Colonic mucosa (tissue), 4 donors: ENCODE results near the gene TRMT112. TPM values are rescaled to one million over a fixed set of nuclear protein-coding genes. Genes with fewer than 3 reads are reported as not detected.

Experiments used
- DNase-seq: peaks from one replicate; pipeline ENCODE4 v3.0.0-alpha.2; 2020
- H3K27ac ChIP-seq: fragments of 200-600 bp; one replicate; pipeline ENCODE4 v1.8.0; 2021
- H3K27me3 ChIP-seq: fragments of 200-600 bp; one replicate; pipeline ENCODE4 v1.8.0; 2021
- H3K36me3 ChIP-seq: fragments of 200-600 bp; one replicate; pipeline ENCODE4 v1.8.0; 2021
- H3K4me1 ChIP-seq: fragments of 200-600 bp; one replicate; pipeline ENCODE4 v1.8.0; 2021; ENCODE audit warnings: mild to moderate bottlenecking
- H3K4me3 ChIP-seq: fragments of 200-600 bp; one replicate; pipeline ENCODE4 v1.8.0; 2021
- H3K9ac ChIP-seq, 2 donors: one replicate each; pipeline ENCODE4 v1.7.0; 2013; ENCODE audit warnings: control low read depth in 2 of 2, low read depth in 2 of 2, low read length in 2 of 2
- H3K9me3 ChIP-seq: fragments of 200-600 bp; one replicate; pipeline ENCODE4 v1.8.0; 2021
- intact Hi-C: fragments of 100-400 bp; cut with DNase I; formaldehyde crosslinking; loops from one replicate; pipeline ENCODE4 v1.14.1; 2022
- total RNA-seq, 2 donors: library from RNA; stranded (reverse); fragmentation: NEBNext Ultra II Directional in 1 of 2; extraction: Animal tissue kit (Norgen Biotek cat#: 25700) in 1 of 2; gene quantifications; one replicate each; pipeline ENCODE4 v1.2.1, GENCODE V29; 2021
- TF ChIP-seq, protein P1 (sequence below): fragments of 200-600 bp; IDR thresholded peaks from one replicate; pipeline ENCODE4 v1.8.0; 2022; ENCODE audit warnings: antibody characterized with exemption, mild to moderate bottlenecking
- donor health status: healthy.
- donor health status: DM: no; HTN: no; CAD: no.
- donor health status: DM: no; HTN: no; CAD: no.

Gene TRMT112
- total RNA-seq, 2 donors from 2014 or later: 75.9 to 184 TPM

- H3K36me3 ChIP-seq: no peaks in the 10 kb centered on the region
- TF ChIP-seq, protein P1, sequence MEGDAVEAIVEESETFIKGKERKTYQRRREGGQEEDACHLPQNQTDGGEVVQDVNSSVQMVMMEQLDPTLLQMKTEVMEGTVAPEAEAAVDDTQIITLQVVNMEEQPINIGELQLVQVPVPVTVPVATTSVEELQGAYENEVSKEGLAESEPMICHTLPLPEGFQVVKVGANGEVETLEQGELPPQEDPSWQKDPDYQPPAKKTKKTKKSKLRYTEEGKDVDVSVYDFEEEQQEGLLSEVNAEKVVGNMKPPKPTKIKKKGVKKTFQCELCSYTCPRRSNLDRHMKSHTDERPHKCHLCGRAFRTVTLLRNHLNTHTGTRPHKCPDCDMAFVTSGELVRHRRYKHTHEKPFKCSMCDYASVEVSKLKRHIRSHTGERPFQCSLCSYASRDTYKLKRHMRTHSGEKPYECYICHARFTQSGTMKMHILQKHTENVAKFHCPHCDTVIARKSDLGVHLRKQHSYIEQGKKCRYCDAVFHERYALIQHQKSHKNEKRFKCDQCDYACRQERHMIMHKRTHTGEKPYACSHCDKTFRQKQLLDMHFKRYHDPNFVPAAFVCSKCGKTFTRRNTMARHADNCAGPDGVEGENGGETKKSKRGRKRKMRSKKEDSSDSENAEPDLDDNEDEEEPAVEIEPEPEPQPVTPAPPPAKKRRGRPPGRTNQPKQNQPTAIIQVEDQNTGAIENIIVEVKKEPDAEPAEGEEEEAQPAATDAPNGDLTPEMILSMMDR: no peak
- peaks cover 11% of the 10 kb centered on the region for H3K4me1 ChIP-seq
- H3K9ac ChIP-seq: peak within 1 kb of the TSS; percentile 88 to 94
- intact Hi-C loops: no loop called here
- H3K27ac ChIP-seq: peak within 1 kb of the TSS; percentile 96
- DNase-seq: peak; percentile 91
- peak within 1 kb of the TSS; percentile 77 for H3K4me3 ChIP-seq
- H3K9me3 ChIP-seq: no peaks in the 10 kb centered on the region
- H3K27me3 ChIP-seq: peaks cover 2% of the 10 kb centered on the region
These were observed 32.1 kb downstream of the TRMT112 start, which contains the start of gene GPR137 for GRCh38 chr11:64284962-64285884. TSS of gene GPR137 (plus strand) at chr11:64285848. CDS start at chr11:64286525, 677 bp downstream.

DNA sequence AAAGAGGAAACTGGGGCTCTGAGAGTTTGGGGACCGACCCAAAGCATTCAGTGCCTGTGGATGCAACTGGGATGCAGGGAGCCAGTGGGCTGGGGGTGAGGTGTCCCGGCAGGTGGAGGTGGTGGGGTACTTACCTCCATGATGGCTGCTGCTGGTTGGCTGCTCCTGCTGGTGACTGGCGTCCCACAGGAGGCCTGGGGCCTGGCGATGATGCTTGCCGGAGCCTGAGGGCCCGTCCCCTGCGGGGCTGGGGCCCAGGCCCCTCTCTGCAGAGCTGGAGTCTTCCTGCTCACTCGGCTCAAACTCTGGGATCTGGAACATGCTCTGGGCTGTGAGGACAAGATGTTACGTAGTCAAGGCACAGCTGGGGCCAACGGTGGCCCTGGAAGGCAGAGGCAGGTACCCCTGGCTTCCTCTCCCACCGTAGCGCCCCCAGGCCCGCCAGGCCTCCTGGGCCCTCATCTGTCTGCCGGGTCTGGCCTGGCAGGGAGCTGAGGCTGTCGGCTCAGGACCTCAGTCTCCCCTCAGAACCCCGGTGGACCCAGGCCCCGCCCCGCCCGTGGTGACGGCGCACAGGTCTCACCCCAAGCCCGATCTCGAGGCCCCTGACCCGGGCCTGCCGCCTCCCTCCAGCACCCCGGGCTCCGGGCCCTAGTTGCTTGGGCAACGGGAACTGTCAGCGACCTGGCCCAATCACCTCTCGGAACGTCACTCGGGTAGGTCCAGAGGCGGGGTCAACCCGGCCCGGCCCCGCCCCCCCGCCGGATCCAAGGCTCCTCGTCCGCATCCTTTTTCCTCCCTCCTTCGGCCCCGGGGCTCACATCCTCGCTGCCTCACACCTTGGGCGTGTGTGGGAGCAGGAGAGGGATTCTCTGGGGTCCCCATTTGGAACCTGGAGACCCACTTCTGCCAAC, 33.1 kb downstream of the TRMT112 start, which contains the start of gene BAD:
TSS of gene BAD (minus strand) at position 618 of the 914 bp plus-strand sequence. CDS start at position 321, 297 bp downstream.
- Histone ChIP-seq H3K4me1 (peaks cover 11% of the 10 kb centered on the region), H3K27ac (peak within 1 kb of the TSS; percentile 96), H3K4me3 (peak within 1 kb of the TSS; percentile 77), H3K36me3 (no peaks in the 10 kb centered on the region), H3K9ac (peak within 1 kb of the TSS; percentile 88 to 94), H3K9me3 (no peaks in the 10 kb centered on the region), H3K27me3 (no peaks in the 10 kb centered on the region)
- DNase-seq: peak; percentile 97
- intact Hi-C loops: no loop called here
- TF ChIP-seq, protein P1: no peak

DNA sequence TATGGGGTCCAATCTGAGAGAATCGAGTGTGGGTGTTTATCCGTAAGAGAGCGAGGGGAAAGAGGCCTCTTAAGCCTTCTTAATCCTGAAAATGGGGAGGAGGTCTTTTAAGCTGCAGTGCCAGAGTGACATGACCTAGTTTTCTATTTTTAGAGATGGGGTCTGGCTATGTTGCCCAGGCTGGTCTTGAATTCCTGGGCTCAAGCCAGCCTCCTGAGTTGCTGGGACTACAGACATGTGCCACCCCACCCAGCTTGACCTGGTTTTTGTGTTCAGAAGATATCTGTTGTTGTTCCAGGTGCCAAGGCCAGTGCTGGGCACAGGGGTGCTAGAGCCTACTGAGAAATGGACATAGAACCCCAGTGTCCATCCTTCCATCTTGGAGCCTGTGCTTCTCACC, 34.3 kb downstream of the TRMT112 start:
- Histone ChIP-seq H3K4me3 (no peak overlapping the region), H3K27ac (peak overlapping the region; percentile 17), H3K9ac (peak overlapping the region; percentile 17 to 73), H3K4me1 (peaks cover 11% of the 10 kb centered on the region), H3K36me3 (no peaks in the 10 kb centered on the region), H3K27me3 (no peaks in the 10 kb centered on the region), H3K9me3 (no peaks in the 10 kb centered on the region)
- no peak for DNase-seq
- TF ChIP-seq, protein P1: no peak
- intact Hi-C loops: no loop called here

- Histone ChIP-seq H3K9ac (peak overlapping the region in 1 of 2 donors; percentile 26), H3K36me3 (no peaks in the 10 kb centered on the region), H3K27me3 (no peaks in the 10 kb centered on the region), H3K4me3 (no peak overlapping the region), H3K4me1 (peaks cover 11% of the 10 kb centered on the region), H3K9me3 (no peaks in the 10 kb centered on the region), H3K27ac (no peak overlapping the region)
- intact Hi-C loops: no loop called here
- no peak for DNase-seq
- TF ChIP-seq, protein P1: no peak
These were observed 35.2 kb downstream of the TRMT112 start for GRCh38 chr11:64281957-64282770.
